Measurements from ENCODE around the gene UPK2.

DNA sequence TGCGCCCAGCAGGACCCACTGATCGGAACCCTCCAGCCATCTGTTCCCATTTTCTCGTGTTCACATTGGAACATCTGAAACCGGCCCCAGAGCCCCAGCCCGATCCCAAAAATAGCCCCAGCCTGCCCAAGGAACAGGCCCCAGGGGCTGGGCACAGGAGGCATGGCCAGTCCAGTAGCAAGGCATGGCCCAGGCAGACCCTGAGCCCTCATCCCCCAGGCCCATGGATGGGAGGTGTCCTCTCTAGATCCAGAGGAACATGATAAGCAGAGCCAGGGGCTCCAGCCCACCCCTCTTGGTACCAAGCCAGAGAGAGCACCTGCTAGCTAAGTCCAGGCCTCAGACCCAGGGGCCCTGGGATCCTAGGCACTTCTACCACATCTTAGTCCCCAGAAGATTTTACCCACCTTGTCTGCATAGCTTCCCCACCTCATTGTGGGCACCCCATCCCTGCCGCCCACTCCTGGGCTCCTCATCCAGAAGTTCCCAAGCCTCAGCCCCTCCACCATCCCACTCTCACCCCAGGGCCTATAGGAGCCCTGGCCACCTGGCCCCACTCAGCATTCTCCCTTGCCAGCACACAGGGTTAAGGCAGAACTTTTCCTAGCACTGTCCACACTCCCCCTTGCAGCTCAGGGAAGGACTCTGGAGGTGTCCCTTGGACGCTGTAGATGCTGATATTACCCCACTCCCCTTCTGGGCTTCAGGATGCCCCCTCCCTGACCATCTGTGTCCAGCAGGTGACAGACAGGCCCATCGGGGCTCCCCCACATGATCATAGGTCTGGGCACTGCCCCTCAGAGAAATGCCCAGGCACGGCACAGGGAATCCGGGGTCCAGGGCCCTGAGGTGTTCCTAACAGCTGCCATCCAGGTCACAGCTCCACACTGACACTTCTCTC lies 39.9 kb upstream of the UPK2 start:
- no peak for TF ChIP-seq CTCF (conservative IDR thresholded peaks at IDR 0.05; ENCODE audit: low read length)
- no peak for TF ChIP-seq EZH2phosphoT487 (IDR thresholded peaks at IDR 0.05; ENCODE audit: borderline replicate concordance)

Data from Loucy (cell line).